Parathyroid adenoma (tissue), 2 donors: Measurements from ENCODE around the gene DYRK2.
A peak's percentile ranks its signal among the peaks of the same experiment; 100 is the strongest.

ENCODE experiments used
- H2AFZ ChIP-seq: fragments of 300-600 bp; sonication (generic); one replicate; pipeline ENCODE4 v1.7.0; 2017; ENCODE audit warnings: antibody characterized with exemption, mild to moderate bottlenecking
- H3K27ac ChIP-seq: fragments of 300-600 bp; sonication (generic); one replicate; pipeline ENCODE4 v1.7.0; 2017
- H3K27me3 ChIP-seq: fragments of 300-600 bp; sonication (generic); one replicate; pipeline ENCODE4 v1.7.0; 2017; ENCODE audit warnings: low read length; ENCODE audit not compliant: control insufficient read depth, insufficient read depth
- H3K36me3 ChIP-seq: fragments of 300-600 bp; sonication (generic); one replicate; pipeline ENCODE4 v1.7.0; 2017; ENCODE audit warnings: low read length; ENCODE audit not compliant: control insufficient read depth, insufficient read depth
- H3K4me1 ChIP-seq: fragments of 300-600 bp; sonication (generic); one replicate; pipeline ENCODE4 v1.7.0; 2017; ENCODE audit warnings: control low read depth
- H3K4me2 ChIP-seq: fragments of 300-600 bp; sonication (generic); one replicate; pipeline ENCODE4 v1.7.0; 2017; ENCODE audit warnings: low read length
- H3K4me3 ChIP-seq: fragments of 300-600 bp; sonication (generic); one replicate; pipeline ENCODE4 v1.7.0; 2017; ENCODE audit warnings: low read depth, low read length
- H3K79me2 ChIP-seq: fragments of 300-600 bp; sonication (generic); one replicate; pipeline ENCODE4 v1.7.0; 2017; ENCODE audit warnings: control low read depth
- H3K9ac ChIP-seq: fragments of 300-600 bp; sonication (generic); one replicate; pipeline ENCODE4 v1.7.0; 2017; ENCODE audit warnings: mild to moderate bottlenecking
- H3K9me3 ChIP-seq: fragments of 300-600 bp; sonication (generic); one replicate; pipeline ENCODE4 v1.7.0; 2017; ENCODE audit warnings: low read length; ENCODE audit not compliant: control insufficient read depth
- CTCF ChIP-seq: fragments of 300-600 bp; sonication (generic); IDR thresholded peaks from one replicate; pipeline ENCODE4 v1.7.0; 2017; ENCODE audit warnings: antibody characterized with exemption, mild to moderate bottlenecking
- donor health status: primary hyperparathyroidism.

The DYRK2 gene

GRCh38 chr12:67647181-67647798 lies 1.3 kb upstream of the DYRK2 start:
- peaks cover 21% of the 10 kb centered on the region for H3K4me1 ChIP-seq
- H3K9ac ChIP-seq: no peak overlapping the region
- peak overlapping the region; percentile 95 for H2AFZ ChIP-seq
- peaks cover 12% of the 10 kb centered on the region for H3K79me2 ChIP-seq
- H3K27me3 ChIP-seq: no peaks in the 10 kb centered on the region
- H3K4me3 ChIP-seq: peak overlapping the region; percentile 90
- H3K4me2 ChIP-seq: peak overlapping the region; percentile 92
- peak overlapping the region; percentile 93 for H3K27ac ChIP-seq
- no peak for TF ChIP-seq CTCF
- H3K36me3 ChIP-seq: no peaks in the 10 kb centered on the region
- H3K9me3 ChIP-seq: no peaks in the 10 kb centered on the region

GRCh38 chr12:67647799-67648520 lies 585 bp upstream of the DYRK2 start:
- H3K9ac ChIP-seq: peak overlapping the region; percentile 63
- H3K79me2 ChIP-seq: peaks cover 12% of the 10 kb centered on the region
- peak overlapping the region; percentile 90 for H3K4me3 ChIP-seq
- H2AFZ ChIP-seq: peak overlapping the region; percentile 95
- peaks cover 21% of the 10 kb centered on the region for H3K4me1 ChIP-seq
- peak overlapping the region; percentile 92 for H3K4me2 ChIP-seq
- H3K27me3 ChIP-seq: no peaks in the 10 kb centered on the region
- no peaks in the 10 kb centered on the region for H3K9me3 ChIP-seq
- no peaks in the 10 kb centered on the region for H3K36me3 ChIP-seq
- peak overlapping the region; percentile 93 for H3K27ac ChIP-seq
- TF ChIP-seq CTCF: peak; percentile 33

GRCh38 chr12:67649261-67649569 lies 670 bp downstream of the DYRK2 start:
- Histone ChIP-seq H3K36me3 (no peaks in the 10 kb centered on the region), H2AFZ (peak overlapping the region; percentile 97), H3K9ac (peak overlapping the region; percentile 67), H3K4me1 (peaks cover 21% of the 10 kb centered on the region), H3K4me2 (peak overlapping the region; percentile 59), H3K4me3 (peak overlapping the region; percentile 79), H3K27me3 (no peaks in the 10 kb centered on the region), H3K79me2 (peaks cover 19% of the 10 kb centered on the region), H3K9me3 (no peaks in the 10 kb centered on the region), H3K27ac (peak overlapping the region; percentile 49)
- no peak for TF ChIP-seq CTCF

GRCh38 chr12:67649570-67650387 lies 1.2 kb downstream of the DYRK2 start:
- Histone ChIP-seq H3K4me3 (peak overlapping the region; percentile 79), H3K9ac (peak overlapping the region; percentile 67), H3K79me2 (peaks cover 19% of the 10 kb centered on the region), H2AFZ (peak overlapping the region; percentile 97), H3K27me3 (no peaks in the 10 kb centered on the region), H3K4me2 (peak overlapping the region; percentile 59), H3K36me3 (no peaks in the 10 kb centered on the region), H3K27ac (peak overlapping the region; percentile 49), H3K4me1 (peaks cover 21% of the 10 kb centered on the region), H3K9me3 (no peaks in the 10 kb centered on the region)
- no peak for TF ChIP-seq CTCF
